Ramos (cell line): ENCODE results near the gene PANX1.
"Not testable (repeated sequence)": the region's sequence is repeated elsewhere in the genome, so short reads cannot be mapped to it uniquely, and the experiment has no call there.

Experiments used
- in situ Hi-C: fragments of 300-500 bp; cut with MboI; formaldehyde crosslinking; loops from one replicate; pipeline ENCODE4 v1.14.3; 2022; ENCODE audit warnings: low sequenced_read_pairs; ENCODE audit not compliant: unreplicated experiment

PANX1 gene

DNA sequence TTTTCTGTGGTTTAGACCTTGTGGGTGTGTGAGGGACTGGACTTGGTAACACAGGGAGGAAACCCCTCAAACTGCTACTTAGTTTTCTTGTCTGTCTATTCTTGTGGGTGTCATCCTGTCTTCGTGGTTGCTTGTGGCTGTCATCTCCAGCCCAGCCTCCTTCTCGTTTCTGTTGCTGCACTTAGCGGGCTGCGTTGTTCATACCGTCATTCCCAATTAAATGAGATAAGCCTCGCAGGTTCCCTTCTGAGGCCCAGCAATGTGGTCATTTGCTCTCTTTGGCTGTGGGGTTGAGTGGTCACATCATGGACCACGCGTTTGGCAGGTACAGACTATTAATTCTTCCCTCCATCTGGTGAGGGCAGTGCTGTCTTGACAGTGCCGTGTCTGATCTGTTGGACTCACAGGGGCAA lies 18.8 kb downstream of the PANX1 start:
- in situ Hi-C loops = no loop called here

DNA sequence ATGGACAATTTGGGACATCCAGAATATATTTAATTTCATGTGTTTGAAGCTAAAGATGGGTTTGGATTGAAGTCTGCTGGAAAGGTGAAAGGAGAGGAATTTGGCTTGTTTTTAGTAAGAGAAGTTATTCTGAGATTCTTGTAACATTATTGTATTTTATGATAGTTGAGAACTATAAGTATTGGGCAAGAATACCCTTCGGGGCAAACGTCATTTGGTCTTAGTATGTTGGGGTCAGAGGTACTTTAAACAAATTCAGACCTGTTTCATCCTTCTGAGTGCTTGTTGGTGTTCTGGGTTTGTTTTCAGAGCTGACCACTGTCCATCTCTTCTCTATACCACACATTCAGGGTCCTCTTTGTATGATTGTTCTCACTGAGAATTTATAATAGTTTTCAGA lies 19.5 kb downstream of the PANX1 start:
- in situ Hi-C loops = no loop called here

GRCh38 chr11:94149431-94150017 lies 20.9 kb downstream of the PANX1 start:
- in situ Hi-C loops = no loop called here

- in situ Hi-C loops = no loop called here
These were observed 21.4 kb downstream of the PANX1 start for GRCh38 chr11:94150056-94150455.

DNA sequence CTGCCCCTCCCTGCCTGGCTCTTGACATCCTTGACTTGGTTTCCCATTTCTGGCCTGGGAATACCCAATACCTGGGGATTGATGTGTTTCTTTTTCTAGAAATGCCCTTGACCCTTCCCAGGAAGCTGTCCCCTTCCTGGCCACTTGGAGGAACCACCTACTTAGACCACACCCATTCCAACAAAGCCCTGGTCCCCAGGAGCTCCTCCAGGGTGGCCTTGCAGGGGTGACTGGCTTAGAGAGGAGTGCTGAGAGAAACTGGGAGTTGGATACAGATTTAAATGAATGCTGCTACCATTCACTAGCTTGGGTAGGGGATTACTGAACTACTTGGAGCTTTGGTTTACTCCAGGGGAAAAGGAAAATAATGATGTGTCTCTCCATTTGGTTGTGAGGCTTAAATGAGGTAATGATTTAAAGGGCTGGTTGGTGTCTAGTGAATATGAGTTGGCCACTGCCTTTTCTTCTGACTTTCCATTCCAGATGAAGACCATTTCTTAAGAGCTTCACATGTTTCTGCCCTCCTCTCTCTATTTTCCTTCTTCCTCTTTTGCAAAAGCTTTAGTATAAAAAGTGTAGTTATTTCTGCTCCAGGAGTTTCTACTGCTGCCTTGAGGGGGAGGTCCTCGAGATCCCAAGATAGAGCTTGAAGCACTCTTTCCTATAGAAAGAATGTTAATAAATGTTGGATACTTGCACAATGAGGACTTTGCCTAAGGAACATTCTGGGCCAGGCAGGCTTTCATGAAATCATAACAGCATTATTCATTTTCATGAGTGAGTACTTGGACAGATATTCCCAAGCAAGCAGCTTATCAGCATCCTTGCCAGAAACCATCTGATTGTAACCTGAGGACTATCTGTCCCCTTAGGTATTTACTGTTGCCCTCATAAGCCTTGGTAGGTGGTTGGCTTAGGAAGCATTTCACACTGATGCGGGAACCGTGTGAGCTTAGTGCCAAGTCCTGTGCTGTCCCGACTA lies 22.4 kb downstream of the PANX1 start:
- in situ Hi-C loops = no loop called here

GRCh38 chr11:94151903-94152677 lies 23.4 kb downstream of the PANX1 start:
- in situ Hi-C loops = no loop called here

GRCh38 chr11:94152678-94153065 lies 24.0 kb downstream of the PANX1 start:
- in situ Hi-C loops = no loop called here

DNA sequence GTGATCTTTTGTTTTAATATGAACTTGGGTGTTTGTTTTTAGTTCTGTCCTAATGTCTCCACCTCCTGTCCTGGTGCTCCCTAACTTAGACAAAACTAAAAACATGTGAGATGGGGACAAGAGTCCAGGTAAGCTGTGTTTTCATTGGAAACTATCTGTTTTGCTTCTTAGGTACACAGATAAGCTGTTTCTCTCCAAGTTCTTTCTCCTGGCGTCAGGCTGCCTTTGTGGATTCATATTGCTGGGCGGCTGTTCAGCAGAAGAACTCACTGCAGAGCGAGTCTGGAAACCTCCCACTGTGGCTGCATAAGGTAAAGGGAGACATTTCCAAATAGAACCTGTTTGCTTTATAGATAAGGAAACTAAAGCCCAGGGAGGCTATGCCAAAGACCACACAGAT lies 24.7 kb downstream of the PANX1 start:
- in situ Hi-C loops = no loop called here

- in situ Hi-C loops = no loop called here
These were observed 25.6 kb downstream of the PANX1 start for GRCh38 chr11:94154095-94154856.

DNA sequence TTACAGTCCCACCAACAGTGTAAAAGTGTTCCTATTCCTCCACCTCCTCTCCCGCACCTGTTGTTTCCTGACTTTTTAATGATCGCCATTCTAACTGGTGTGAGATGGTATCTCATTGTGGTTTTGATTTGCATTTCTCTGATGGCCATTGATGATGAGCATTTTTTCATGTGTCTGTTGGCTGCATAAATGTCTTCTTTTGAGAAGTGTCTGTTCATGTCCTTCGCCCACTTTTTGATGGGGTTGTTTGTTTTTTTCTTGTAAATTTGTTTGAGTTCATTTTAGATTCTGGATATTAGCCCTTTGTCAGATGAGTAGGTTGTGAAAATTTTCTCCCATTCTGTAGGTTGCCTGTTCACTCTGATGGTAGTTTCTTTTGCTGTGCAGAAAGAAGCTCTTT lies 28.7 kb downstream of the PANX1 start:
- in situ Hi-C loops = not testable (repeated sequence)

GRCh38 chr11:94168882-94169281 lies 40.2 kb downstream of the PANX1 start:
- in situ Hi-C loops = no loop called here

- in situ Hi-C loops = no loop called here
These were observed 40.9 kb downstream of the PANX1 start for GRCh38 chr11:94169516-94169915.

GRCh38 chr11:94169930-94170545 lies 41.4 kb downstream of the PANX1 start:
- in situ Hi-C loops = loop anchor here (10.0 kb wide), 1 partner anchor 335 kb away; no protein-coding TSS in a partner anchor

- in situ Hi-C loops = loop anchor here (10.0 kb wide), 1 partner anchor 334 kb away; no protein-coding TSS in a partner anchor
These were observed 42.3 kb downstream of the PANX1 start for GRCh38 chr11:94170953-94171352.

GRCh38 chr11:94171693-94172440 lies 43.2 kb downstream of the PANX1 start:
- in situ Hi-C loops = loop anchor here (10.0 kb wide), 1 partner anchor 333 kb away; no protein-coding TSS in a partner anchor

GRCh38 chr11:94175535-94175934 lies 46.9 kb downstream of the PANX1 start:
- in situ Hi-C loops = loop anchor here (10.0 kb wide), 1 partner anchor 329 kb away; no protein-coding TSS in a partner anchor

GRCh38 chr11:94178331-94178730 lies 49.7 kb downstream of the PANX1 start:
- in situ Hi-C loops = loop anchor here (10.0 kb wide), 1 partner anchor 326 kb away; no protein-coding TSS in a partner anchor

DNA sequence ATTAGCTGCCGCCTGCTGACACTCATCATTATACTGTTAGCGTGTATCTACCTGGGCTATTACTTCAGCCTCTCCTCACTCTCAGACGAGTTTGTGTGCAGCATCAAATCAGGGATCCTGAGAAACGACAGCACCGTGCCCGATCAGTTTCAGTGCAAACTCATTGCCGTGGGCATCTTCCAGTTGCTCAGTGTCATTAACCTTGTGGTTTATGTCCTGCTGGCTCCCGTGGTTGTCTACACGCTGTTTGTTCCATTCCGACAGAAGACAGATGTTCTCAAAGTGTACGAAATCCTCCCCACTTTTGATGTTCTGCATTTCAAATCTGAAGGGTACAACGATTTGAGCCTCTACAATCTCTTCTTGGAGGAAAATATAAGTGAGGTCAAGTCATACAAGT lies 51.1 kb downstream of the PANX1 start:
- in situ Hi-C loops = loop anchor here (10.0 kb wide), 1 partner anchor 325 kb away; no protein-coding TSS in a partner anchor

GRCh38 chr11:94181526-94181925 lies 52.9 kb downstream of the PANX1 start:
- in situ Hi-C loops = no loop called here
